H1 (cell line): ENCODE measurements around the gene IKZF3. TPM values are rescaled to one million over a fixed set of nuclear protein-coding genes. Genes with fewer than 3 reads are reported as not detected.

Experiments used
- RXRA ChIP-seq: IDR thresholded peaks from 2 replicates; pipeline ENCODE4 v1.6.1; 2011; ENCODE audit warnings: low read depth, mild to moderate bottlenecking, low read length, moderate library complexity; ENCODE audit not compliant: insufficient read depth
- SIN3A ChIP-seq, 2 experiments: IDR thresholded peaks in 1 of 2; conservative IDR thresholded peaks in 1 of 2; 2 replicates each; pipeline ENCODE4 v1.6.1; 2011 to 2012; ENCODE audit warnings: low read length in 2 of 2, improper control_type of control experiment in 1 of 2, low read depth in 1 of 2, mild to moderate bottlenecking in 1 of 2
- SIRT6 ChIP-seq: IDR thresholded peaks from one replicate; pipeline ENCODE4 v1.7.1; 2012; ENCODE audit warnings: low read length, inconsistent platforms
- polyA plus RNA-seq, 7 experiments: library from polyadenylated mRNA; depleted of rRNA in 3 of 7; stranded (reverse) in 5 of 7; unstranded in 2 of 7; fragments of >200 nt in 5 of 7; fragments of 200-250 nt in 2 of 7; gene quantifications; 1 replicate in 5 of 7; 2 replicates in 1 of 7; 4 replicates in 1 of 7; pipeline versions ENCODE4 v1.2.1 to v1.2.3, GENCODE V29; 2011 to 2013; ENCODE audit warnings: missing spikeins in 2 of 7, mixed read lengths in 2 of 7
- total RNA-seq: library from RNA; stranded (reverse); fragmentation: NEBNext Ultra II Directional; extraction: Animal tissue kit (Norgen Biotek cat#: 25700); gene quantifications from 2 replicates; pipeline ENCODE4 v1.2.1, GENCODE V29; 2021

IKZF3 gene
- total and polyA plus RNA-seq, 2 of the 8 experiments (the other 6 are each of a cell fraction or from before 2014, with no cell fraction given), result 0.23 to 0.56 TPM

- TF ChIP-seq SIN3A (conservative IDR thresholded peaks at IDR 0.05 in 1 of 2, IDR thresholded peaks at IDR 0.05 in 1 of 2; ENCODE audit: low read depth in 1 of 2, low read length in 2 of 2) (no peak), SIRT6 (no peak), RXRA (no peak)
Observed at GRCh38 chr17:39823407-39824054, 40.6 kb downstream of the IKZF3 start (continued).
